GM20431 (cell line): ENCODE data around the gene MGAT4B.
"Not testable (repeated sequence)": the region's sequence is repeated elsewhere in the genome, so short reads cannot be mapped to it uniquely, and the experiment has no call there.

Experiments used
- in situ Hi-C: fragments of 300-500 bp; cut with MseI, MboI; formaldehyde crosslinking; loops from one replicate; pipeline ENCODE4 v1.15.0; 2020; ENCODE audit warnings: low sequenced_read_pairs; ENCODE audit not compliant: unreplicated experiment

Gene MGAT4B

DNA sequence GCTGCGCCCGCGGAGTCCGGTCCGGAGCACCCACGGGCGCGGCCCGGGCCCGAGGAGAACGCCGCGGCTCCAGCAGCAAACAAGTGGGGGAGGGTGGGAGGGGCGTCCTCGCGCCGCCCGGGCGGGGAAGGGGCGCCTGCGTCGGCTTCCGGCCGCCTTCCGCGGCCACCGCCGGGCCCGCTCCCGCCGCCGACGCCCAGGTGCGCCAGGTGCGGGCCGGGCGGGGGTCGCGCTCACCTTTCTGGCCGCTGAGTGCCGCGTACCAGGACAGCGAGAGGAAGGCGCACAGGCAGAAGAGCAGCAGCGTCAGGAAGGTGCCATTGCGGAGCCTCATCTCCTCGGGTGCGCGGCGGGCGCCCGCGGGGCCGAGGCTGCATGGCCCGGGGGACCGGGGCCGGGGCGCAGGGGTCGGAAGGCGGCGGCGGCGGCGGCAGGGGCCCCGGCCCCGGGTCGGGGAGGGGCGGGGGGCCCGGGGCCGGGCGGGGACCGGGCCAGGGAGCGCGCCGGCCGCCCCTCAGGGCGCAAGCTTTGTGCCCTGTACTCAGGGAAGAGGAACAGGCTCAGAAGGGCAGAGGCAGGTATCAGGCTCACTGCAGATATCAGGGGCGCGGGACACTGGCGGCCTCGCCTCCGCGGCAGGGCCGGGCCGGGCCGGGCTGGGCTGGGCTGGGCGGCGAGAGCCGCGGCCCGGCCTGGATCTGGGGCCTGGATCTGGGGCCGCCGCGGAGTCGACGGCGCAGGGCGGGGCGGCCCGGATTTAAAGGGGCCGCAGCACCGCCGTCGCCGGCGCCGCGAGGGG lies at the start of gene MGAT4B:
Gene MGAT4B, minus strand, starts transcription at position 617 of the 799 bp plus-strand sequence. Its CDS starts 283 bp downstream, at position 334.
- in situ Hi-C loops, result no loop called here

DNA sequence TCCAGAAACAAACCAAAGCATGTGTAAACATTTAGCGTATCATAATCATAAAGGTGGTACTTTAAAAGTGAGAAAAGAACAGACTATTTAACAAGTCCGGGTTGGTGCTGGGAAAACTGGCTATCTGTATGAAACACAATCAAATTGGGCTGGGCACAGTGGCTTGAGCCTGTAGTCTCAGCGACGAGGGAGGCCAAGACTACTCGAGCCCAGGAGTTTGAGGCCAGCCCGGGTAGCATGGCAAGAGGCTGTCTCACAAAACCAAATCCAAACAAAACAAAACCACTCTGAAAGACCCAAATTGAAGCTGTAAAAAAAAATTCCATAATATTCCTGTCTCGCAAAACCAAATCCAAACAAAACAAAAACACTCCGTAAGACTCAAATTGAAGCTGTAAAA lies 47.7 kb upstream of the MGAT4B start:
- in situ Hi-C loops, result no loop called here

DNA sequence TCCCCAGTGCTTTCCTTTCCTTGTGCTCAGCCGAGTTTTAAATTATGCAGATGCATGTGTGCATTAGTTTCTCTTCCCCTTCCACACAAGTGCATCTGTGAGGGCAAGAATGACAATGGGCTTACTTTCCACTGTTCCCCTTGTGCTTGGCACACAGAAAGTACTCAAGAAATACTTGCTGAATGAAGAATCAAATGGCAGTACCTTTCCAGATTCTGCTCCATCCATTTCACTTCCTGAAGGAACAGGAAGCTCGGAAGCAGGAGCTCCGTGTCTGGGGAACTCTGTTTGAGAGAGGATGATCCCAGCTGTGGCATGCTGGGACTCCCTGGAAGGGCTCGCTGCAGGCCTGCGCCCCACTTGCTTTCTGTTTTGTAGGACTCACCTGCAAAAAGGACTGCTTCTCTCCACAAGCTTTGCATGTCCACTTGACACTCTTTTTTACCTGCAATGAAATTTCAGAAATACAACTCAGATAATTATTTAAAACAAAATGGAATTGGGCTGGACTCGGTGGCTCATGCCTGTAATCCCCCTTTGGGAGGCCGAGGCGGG lies 46.4 kb upstream of the MGAT4B start:
- in situ Hi-C loops, result no loop called here

DNA sequence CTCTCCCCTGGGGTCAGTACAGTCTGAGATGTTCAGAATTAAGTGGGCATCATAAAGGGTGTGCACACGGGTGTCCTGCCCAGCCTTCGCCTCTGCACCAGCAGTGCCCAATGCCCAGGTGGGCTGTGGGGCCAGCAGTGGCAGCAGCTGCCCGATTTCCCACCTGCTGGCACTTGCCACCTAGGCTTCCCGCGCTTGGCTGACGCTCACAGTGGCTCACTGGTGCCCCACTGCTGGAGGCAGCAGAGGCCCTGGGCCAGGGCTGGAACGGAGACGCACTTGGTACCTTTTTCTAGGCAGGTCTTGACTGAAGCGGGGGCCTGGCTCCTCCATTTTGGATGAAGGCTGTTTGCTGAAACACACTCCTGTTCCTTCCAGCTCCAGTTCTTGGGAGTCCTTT lies 35.0 kb upstream of the MGAT4B start:
- in situ Hi-C loops, result no loop called here

DNA sequence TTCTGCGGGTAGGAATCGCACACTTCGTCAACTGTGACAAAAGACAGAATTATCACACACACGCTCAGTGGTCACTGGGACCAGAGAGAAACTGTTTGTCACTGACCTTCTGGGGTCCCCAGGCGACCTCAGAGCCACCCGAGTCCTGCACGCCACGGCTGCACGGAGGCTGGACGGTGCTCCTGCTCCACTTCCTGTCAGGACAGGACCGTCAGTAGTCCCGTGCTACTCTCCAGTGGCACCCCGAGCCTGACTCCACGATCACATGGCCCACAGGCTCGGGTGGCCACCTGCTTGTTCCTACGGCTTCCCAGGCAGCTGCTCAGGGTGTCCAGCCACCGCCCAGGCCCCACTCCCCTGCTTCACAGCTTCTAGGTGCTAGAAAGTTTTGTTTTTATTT lies 34.1 kb upstream of the MGAT4B start:
- in situ Hi-C loops, result no loop called here

DNA sequence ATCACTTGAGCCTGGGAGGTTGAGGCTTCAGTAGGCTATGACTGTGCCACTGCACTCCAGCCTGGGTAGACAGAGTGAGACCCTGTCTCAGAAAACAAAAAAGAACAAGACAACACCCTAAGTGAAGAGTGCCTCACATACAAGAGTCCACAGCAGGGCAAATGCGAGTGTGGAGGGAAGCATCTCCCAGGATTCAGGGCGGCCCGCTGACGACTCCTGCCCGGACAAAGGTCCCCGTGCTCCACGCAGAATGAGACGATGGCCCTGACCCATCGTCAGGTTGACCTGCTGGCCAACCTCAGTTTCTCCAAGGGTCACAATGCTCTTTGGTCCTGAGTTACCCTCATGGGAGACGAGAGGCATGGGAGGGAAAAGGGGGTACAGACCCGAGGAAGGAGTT lies 33.7 kb upstream of the MGAT4B start:
- in situ Hi-C loops, result no loop called here

DNA sequence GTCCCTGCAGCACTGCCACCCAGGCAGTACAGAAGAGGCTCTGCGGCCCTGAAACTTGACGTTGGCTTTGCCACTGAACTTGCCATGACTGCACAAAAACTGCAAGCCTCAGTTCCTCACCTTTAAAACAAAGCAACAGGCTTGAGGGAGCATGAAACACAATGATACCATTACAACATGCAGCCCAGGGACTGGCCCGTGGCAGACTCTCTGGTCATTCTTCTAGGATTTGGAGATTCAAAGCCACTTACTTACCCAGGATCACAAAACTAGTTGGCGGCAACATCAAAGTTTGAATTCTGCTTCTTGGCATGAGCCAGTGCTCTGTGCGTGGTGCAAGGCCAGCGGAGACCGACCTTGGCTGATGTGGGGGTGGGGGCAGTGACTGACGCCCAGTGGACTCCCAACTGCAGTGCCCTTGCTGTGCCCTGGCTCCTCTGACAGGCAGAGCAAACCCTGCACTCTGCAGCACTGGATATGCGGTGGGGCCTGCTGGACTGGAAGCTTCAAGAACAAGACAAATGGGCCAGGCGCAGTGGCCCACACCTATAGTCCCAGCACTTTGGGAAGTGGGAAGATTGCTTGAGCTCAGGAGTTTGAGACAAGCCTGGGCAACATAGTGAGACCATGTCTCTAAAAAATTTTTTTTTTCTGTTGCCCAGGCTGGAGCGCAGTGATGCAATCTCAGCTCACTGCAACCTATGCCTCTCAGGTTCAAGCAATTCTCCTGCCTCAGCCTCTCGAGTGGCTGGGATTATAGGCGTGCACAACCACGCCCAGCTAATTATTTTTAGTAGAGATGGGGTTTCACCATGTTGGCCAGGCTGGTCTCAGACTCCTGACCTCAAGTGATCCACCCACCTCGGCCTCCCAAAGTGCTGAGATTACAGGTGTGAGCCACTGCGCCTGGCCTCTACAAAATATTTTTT lies 32.9 kb upstream of the MGAT4B start:
- in situ Hi-C loops, result no loop called here

DNA sequence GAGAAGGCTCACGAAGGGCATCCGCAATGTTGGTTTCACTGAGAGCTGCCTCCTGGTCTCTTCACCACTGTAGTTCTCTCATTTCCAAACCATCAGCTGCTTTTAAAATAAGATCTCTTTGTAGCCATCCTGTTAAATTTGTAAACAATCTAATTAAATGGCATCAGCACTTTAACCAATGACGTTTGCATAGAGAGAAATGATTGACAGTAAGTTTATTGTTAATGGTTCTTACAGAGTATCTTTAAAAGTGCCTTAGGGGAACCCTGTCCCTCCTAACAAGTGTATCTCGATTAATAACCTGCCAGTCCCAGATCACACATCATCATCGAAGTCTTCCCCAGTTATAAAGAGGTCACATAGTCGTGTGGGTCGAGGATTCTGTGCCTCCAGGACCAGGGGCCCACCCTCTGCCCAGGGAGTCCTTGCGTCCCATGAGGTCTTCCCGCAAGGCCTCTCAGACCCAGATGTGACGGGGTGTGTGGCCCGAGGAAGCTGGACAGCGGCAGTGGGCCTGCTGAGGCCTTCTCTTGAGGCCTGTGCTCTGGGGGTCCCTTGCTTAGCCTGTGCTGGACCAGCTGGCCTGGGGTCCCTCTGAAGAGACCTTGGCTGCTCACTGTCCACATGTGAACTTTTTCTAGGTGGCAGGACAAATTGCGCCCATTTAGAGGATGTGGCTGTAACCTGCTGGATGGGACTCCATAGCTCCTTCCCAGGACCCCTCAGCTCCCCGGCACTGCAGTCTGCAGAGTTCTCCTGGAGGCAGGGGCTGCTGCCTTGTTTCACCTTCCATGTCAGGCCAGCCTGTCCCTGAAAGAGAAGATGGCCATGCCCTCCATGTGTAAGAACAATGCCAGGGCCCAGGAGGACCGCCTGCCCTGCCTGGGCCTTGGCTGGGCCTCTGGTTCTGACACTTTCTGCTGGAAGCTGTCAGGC lies 30.7 kb upstream of the MGAT4B start:
- in situ Hi-C loops, result no loop called here

DNA sequence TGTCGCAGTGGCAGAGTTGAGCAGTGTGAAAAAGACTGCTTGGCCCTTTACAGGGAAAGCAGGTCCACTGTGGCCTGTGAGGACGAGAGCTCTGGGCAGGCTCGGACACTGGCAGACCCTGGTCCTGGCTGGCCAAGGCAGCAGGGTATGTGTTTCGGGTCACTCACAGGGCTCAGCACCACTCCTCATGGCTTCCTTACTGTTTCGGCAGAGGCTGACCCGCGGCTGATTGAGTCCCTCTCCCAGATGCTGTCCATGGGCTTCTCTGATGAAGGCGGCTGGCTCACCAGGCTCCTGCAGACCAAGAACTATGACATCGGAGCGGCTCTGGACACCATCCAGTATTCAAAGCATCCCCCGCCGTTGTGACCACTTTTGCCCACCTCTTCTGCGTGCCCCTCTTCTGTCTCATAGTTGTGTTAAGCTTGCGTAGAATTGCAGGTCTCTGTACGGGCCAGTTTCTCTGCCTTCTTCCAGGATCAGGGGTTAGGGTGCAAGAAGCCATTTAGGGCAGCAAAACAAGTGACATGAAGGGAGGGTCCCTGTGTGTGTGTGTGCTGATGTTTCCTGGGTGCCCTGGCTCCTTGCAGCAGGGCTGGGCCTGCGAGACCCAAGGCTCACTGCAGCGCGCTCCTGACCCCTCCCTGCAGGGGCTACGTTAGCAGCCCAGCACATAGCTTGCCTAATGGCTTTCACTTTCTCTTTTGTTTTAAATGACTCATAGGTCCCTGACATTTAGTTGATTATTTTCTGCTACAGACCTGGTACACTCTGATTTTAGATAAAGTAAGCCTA lies 29.8 kb upstream of the MGAT4B start:
- in situ Hi-C loops, result no loop called here

DNA sequence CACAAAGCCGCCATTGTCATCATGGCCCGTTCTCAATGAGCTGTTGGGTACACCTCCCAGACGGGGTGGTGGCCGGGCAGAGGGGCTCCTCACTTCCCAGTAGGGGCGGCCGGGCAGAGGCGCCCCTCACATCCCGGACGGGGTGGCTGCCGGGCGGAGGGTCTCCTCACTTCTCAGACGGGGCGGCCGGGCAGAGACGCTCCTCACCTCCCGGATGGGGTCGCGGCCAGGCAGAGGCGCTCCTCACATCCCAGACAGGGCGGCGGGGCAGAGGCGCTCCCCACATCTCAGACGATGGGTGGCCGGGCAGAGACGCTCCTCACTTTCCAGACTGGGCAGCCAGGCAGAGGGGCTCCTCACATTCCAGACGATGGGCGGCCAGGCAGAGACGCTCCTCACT lies 28.2 kb upstream of the MGAT4B start:
- in situ Hi-C loops, result not testable (repeated sequence)

DNA sequence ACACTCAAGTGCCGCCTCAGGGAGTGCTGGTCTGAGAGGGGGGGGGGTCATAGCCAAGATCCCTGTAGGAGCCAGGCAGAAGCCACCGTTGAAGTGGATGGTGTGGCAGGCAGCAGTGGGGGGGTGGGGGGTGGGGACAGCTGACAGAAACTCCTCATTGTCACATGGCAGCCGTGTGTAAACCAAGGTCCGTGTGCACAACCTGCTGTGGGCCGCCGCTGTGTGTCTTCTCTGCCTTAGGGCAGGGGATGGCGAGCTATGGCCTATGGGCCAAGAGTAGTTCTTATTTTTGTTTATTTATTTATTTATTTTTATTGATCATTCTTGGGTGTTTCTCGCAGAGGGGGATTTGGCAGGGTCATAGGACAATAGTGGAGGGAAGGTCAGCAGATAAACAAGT lies 27.5 kb upstream of the MGAT4B start:
- in situ Hi-C loops, result no loop called here

DNA sequence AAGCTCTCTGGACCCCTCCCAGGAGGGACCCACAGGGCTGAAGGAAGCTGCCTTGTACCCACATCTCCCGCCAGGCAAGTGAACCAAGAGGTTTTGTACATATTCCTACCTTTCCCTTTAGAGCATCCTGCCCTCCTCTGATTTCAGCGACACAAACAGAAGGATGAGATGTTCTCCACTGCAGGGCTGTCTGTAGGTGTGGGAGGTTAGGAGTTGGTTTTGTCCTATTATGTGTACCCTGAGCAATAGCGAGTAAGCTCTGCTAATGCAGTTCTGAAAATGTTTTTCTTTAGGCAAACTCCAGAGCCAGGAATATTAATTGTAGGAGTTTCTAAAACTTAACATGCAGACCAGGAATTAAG lies 27.0 kb upstream of the MGAT4B start:
- in situ Hi-C loops, result no loop called here

DNA sequence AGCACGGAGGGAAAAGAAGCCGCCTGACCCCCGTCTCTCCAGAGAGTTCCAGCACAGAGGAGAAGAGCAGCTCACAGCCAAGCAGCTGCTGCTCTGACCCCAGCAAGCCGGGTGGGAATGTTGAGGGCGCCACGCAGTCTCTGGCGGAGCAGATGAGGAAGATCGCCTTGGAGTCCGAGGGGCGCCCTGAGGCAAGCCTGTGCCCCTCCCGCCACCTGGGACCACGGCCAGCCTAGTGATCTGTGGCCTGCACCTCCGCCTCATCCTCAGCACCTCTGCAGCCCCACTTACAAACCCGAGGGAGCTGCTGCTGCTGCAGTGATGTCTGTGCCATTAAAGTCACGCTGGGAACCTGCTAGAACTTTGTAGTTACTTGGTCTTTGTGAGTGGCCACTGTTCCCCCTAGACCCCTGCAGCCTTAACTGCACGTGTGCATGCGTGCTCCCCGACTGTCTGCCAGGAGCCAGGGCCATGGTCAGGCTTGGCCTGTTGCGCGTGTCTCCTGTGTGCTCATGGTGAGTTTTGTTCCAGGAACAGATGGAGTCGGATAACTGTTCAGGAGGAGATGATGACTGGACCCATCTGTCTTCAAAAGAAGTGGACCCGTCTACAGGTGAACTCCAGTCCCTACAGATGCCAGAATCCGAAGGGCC lies 26.5 kb upstream of the MGAT4B start:
- in situ Hi-C loops, result no loop called here

DNA sequence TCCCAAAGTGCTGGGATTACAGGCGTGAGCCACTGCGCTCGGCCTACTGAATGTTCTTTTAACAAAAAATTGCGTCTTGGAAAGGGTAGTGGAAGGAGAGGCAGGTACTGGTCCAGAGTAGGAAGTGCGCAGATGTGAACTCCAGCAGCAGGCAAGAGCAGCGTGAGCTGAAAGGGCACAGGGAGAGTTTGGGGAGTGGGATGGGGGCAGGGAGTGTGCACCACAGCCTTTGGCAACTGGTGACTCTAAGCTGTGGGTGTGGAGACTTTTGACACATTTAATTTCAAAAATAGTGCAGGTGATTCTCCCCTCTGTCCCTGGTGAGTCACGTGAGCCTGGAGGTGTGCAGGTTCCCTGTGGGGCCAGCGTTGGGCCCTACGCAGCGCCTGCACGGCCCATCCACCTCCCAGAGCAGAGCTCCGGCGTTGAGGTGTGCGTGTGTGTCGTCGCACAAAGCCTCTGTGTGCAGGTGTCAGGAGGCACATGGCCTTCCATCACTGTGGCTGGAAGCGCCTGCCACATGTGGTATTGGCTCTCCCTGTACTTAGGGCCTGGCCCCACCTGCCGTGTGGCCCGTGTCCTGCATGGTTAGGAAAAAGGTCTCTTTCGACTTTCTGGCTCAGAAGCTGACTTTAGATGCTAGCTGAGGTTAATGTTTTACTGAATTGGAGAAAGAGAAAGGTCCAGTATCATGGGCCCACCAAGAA lies 25.5 kb upstream of the MGAT4B start:
- in situ Hi-C loops, result no loop called here

DNA sequence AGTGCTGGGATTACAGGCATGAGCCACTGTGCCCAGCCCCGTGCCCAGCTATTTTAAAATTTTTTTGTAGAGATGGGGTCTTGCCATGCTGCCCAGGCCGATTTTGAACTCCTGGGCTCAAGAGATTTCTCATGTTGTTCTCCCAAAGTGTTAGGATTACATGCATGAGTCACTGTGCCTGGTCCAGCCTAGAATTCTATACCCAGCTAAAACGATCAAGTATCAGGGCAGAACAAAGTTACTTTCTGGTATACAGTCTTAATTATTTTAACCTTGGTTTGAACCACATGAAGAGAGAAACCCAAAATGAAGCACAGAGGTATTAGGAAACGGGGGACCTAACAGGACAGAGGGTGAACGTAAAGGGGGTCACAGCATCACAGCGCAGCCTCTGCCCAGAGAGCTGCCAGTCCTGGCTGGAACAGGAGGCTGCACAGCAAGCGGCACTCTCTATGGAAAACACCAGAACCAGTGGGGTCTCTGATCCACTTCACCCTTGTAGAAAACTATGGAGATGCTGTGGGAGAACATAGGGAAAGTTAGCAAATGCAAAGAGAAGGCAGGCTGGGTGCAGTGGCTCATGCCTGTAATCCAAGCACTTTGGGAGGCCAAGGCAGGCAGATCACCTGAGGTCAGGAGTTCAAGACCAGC lies 24.3 kb upstream of the MGAT4B start:
- in situ Hi-C loops, result no loop called here

DNA sequence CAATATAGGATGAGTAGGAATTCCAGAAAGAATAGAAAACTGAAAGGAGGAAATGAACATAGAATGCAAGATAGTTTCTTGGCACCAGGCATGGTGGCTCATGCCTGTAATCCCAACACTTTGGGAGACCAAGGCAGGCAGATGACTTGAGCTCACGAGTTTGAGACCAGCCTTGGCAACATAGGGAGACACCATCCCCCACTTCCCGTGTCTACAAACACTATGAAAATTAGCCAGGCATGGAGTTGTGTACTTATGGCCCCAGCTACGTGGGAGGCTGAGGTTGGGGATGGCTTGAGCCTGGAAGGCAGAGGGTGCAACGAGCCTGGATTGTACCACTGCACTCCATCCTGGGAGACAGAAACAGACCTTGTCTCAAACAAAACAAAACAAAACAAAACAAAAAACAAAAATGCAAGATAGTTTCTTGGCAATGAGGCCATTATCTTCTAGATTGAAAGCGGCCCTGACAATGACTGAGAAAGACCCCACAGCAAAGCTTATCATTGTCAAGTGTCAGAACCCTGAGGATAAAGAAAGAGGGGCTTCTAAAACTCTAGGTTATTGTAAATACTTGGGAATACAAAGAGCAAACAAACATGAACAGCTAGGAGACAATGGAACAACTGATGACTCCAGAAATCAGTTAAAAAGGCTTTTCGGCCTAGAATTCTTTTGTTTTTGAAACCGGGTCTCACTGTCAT lies 23.2 kb upstream of the MGAT4B start:
- in situ Hi-C loops, result no loop called here
